Gastrocnemius medialis (tissue), 4 donors: ENCODE data around the gene XPO1.

Experiments used
- POLR2A ChIP-seq, 2 donors: fragments of 450-650 bp; IDR thresholded peaks; one replicate each; pipeline ENCODE4 v1.6.1; 2017; ENCODE audit warnings: antibody characterized with exemption in 2 of 2, mild to moderate bottlenecking in 2 of 2, moderate library complexity in 2 of 2
- TF ChIP-seq, protein P1 (sequence below), 5 experiments: fragments of 450-650 bp in 3 of 5; fragments of 200-600 bp in 2 of 5; sonication (generic) in 2 of 5; IDR thresholded peaks in 4 of 5; conservative IDR thresholded peaks in 1 of 5; 1 replicate in 4 of 5; 2 replicates in 1 of 5; pipeline ENCODE4 v1.5.1; 2016 to 2019; ENCODE audit warnings: antibody characterized with exemption in 5 of 5, mild to moderate bottlenecking in 3 of 5, moderate library complexity in 3 of 5

DNA sequence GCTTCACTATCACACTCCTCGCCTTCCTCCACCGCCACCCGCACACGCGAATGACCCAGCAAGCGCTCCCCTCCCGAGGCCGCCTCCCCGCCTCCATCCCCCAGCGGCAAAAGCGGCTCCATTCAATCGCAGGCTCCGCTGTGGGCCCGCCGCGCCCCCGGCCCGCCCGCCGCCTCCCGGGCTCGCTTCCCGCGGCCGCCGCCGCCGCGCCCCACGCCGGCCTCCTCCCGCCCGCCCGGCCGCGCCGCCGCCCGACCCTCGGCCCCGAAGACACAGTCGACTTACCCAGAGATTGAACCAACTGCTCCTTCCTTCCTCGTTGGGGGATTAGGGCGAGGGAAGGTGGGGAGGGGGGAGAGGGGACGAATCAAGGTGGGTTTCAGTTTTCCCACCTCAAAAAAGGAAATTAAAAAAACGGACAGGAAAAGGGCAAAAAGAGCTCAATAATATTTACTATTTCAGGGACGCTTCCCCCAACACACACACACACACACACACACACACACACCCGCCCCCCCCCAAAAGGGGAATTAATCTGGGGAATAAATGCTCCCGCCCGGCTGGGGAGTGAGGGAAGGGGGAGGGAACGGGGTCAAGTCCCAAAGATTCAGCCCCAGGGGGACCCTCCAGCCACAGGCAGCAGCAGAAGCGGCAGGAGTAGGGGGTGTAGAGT is 743 bp downstream of the XPO1 start:
- TF ChIP-seq, protein P1, sequence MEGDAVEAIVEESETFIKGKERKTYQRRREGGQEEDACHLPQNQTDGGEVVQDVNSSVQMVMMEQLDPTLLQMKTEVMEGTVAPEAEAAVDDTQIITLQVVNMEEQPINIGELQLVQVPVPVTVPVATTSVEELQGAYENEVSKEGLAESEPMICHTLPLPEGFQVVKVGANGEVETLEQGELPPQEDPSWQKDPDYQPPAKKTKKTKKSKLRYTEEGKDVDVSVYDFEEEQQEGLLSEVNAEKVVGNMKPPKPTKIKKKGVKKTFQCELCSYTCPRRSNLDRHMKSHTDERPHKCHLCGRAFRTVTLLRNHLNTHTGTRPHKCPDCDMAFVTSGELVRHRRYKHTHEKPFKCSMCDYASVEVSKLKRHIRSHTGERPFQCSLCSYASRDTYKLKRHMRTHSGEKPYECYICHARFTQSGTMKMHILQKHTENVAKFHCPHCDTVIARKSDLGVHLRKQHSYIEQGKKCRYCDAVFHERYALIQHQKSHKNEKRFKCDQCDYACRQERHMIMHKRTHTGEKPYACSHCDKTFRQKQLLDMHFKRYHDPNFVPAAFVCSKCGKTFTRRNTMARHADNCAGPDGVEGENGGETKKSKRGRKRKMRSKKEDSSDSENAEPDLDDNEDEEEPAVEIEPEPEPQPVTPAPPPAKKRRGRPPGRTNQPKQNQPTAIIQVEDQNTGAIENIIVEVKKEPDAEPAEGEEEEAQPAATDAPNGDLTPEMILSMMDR (IDR thresholded peaks at IDR 0.05 in 4 of 5, conservative IDR thresholded peaks at IDR 0.05 in 1 of 5), result no peak
- TF ChIP-seq POLR2A (IDR thresholded peaks at IDR 0.05), result no peak
